ENCODE results near the gene CREB5. TPM values are rescaled to one million over a fixed set of nuclear protein-coding genes. Genes with fewer than 3 reads are reported as not detected.

CREB5 gene
- polyA plus RNA-seq, 3 donors: 1.3 to 33.2 (median 26.7) TPM

DNA sequence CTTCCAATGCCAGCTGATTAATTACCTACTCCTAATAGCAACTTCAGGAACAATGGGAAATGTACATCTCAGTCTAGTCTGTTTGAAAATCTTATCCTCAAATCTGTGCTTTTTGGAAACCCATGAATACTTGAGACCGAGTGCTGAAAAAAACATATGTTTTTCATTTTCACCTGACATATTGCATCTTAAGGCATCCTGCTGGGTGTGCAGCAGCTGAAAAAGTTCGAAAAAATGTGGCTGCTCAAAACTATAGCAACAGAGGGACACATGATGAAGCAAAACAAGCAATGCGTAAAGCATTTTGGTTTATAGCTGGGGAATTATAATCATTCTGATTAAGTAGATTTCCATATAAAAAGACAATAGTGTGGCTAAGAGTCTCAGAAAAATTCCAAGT is 218.0 kb downstream of the CREB5 start:
- WGBS, 3 donors: 78 to 87% (median 82%) methylated on average over 3 of the region's 3 CpGs
- H3K27ac ChIP-seq (ENCODE audit: low read depth, low read length): no peak overlapping the region

DNA sequence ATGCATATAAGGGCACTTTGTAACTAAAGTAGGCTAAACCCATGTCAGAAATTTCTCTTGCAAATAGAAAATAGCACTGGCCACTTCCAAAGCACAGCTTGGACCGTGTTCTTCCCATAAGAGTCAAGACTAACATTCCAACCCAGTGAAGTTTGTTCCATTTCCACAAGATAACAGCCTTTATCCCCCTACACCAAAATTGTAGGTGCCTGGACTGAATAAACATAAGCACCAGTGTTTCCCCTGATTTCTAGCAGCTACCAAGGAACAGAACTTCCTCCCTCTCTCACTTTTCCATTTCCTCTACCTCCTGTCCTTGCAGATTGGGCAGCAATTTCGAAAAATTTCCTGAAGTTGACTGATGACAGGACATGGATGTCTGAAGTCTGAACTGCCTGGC is 219.7 kb downstream of the CREB5 start:
- H3K27ac ChIP-seq (ENCODE audit: low read depth, low read length): no peak overlapping the region
- WGBS, 3 donors: 31 to 44% (median 37%) methylated on average over 2 of the region's 2 CpGs

DNA sequence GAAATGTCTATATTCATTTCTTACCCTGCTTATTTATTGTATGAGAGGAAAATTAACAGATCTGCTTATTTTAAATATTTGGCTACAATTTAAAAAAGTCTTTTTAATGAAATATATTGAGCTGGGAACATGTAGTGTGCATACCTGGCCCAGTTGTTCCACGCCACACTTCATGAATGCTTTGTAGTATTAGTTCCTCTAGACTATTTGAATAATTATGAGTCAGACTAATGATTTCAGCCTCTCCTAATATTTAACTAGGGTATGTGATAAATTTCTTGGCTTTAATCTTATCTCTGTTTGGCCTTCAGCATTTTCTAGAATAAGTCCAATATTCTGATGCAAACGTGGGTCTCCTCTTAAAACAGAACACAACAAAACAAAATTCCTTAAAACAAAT is 226.6 kb downstream of the CREB5 start:
- no peak overlapping the region for H3K27ac ChIP-seq (ENCODE audit: low read depth, low read length)
- 28 to 84% (median 83%) methylated on average over 2 of the region's 2 CpGs for WGBS, 3 donors

DNA sequence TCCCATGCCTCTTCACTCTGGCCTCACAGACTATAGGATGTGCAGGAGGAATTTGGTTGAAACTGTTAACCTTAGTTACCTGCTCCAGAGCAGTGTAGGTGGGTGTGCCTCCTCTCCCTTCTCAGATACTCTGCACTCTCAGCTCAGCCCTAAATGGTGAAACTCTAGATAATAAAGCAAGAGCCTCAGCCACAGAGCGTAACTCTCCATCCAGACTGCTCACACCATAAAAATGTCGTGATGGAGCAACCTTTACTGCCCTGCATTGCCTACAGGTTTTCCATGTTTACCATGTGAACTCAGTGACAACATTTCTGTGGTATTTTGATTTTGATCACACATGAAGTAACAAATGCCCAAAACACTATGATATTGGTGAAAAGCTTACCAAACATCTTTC is 227.7 kb downstream of the CREB5 start:
- 89 to 97% (median 92%) methylated on average over 2 of the region's 2 CpGs for WGBS, 3 donors
- H3K27ac ChIP-seq (ENCODE audit: low read depth, low read length): no peak overlapping the region

DNA sequence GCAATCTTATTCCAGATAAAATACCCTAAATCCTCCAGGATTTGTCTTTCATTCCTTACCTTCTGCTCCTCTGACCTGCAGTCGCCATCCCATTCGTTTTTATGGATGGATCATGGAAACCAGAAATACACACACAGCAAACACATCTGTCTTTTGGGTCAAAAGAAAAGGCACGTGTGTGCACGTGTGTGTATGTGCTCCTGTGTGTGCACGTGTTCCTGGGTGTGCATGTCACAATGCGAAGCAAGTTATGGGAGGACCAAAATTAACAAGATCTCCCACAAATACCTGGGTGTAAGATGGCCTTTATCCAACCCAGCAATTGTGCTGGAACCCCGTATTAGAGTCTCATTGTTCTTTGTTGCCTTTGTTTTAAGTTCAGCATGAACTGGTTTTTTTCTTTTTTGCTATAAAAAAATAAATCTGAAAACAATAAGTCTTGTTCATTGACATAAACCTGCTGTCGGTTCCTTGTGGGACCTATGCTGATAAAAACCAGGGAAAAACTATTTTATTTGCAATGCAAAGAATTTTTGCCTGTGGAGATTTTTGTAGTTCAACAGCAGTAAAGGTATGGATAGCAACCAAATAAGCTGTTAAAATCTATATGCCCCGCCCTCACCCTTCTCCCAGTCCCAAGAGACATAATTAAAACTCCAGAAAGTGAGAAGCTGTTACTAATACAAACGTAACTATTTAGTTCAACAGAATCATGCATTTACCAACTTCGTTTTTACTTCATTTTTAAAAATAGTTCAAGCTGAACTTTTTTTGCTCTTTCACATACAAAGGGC is 229.6 kb downstream of the CREB5 start:
- H3K27ac ChIP-seq (ENCODE audit: low read depth, low read length): no peak overlapping the region
- 76 to 85% (median 81%) methylated on average over 11 of the region's 11 CpGs for WGBS, 3 donors

DNA sequence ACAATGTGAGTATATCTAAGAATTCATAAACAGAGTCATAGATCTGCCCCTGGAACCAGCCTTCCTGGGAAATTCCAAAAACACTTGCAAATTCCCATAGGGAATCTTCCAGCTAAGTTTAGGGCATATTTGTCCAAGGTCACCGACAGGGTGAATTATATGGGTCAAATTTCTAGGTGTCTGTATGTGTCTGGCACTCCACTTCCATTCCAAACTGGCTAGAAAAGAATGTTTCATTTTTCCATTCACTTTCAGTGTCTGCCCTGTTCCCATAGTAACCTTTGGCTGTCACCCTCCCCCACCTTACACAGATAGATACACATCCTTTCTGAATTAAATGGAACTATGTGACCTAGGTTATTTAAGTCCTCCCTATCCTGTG is 230.9 kb downstream of the CREB5 start:
- no peak overlapping the region for H3K27ac ChIP-seq (ENCODE audit: low read depth, low read length)
- 57 to 71% (median 70%) methylated on average over 1 of the region's 1 CpG for WGBS, 3 donors

DNA sequence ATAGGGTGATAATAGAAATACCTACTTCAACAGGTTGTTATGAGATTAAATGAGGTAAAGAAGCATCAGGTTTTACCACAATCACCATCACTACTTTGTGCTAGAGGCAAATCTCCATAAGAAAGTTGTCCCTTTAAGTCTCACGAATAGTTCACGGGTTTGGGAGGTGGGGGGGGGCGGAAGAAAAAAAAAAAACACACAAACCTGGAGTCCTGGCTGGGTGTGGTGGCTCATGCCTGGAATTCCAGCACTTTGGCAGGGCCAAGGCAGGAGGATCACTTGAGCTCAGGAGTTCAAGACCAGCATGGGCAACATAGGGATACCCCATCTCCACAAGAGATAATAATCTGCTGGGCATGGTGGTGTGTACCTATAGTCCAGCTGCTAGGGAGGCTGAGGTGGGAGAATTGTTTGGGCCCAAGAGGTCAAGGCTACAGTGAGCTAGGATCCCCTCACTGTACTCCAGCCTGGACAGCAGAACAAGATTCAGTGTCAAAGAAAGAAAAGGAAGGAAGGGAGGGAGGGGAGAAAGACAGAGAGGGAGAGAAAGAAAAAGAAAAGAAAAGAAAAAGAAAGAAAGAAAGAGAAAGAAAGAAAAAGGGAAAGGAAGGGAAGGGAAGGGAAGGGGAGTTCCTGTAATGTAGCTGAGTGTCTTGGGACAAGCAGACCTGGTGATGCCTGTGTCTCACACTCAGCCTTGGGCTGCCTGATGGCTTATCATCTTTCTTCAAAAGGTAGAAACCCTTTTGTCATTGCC is 231.4 kb downstream of the CREB5 start:
- 32 to 80% (median 75%) methylated on average over 3 of the region's 3 CpGs for WGBS, 3 donors
- no peak overlapping the region for H3K27ac ChIP-seq (ENCODE audit: low read depth, low read length)

DNA sequence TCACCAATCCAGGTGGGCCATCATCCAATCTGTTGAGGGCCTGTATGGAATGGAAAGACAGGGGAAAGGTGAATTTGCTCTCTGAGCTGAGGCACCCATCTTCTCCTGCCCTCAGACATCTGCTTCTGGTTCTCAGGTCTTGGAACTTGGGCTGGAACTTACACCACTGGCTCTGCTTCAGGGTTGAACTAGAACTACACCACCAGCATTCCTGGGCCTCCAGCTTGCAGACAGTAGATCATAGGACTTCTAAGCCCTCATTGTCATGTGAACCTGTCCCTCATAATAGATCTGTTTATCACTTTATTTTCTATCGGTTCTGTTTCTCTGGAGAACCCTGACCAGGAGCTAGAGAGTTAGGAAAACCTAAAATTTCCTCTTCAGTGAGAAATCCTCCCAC is 233.5 kb downstream of the CREB5 start:
- WGBS, 3 donors: 67 to 93% (median 91%) methylated on average over 1 of the region's 1 CpG
- H3K27ac ChIP-seq (ENCODE audit: low read depth, low read length): no peak overlapping the region

DNA sequence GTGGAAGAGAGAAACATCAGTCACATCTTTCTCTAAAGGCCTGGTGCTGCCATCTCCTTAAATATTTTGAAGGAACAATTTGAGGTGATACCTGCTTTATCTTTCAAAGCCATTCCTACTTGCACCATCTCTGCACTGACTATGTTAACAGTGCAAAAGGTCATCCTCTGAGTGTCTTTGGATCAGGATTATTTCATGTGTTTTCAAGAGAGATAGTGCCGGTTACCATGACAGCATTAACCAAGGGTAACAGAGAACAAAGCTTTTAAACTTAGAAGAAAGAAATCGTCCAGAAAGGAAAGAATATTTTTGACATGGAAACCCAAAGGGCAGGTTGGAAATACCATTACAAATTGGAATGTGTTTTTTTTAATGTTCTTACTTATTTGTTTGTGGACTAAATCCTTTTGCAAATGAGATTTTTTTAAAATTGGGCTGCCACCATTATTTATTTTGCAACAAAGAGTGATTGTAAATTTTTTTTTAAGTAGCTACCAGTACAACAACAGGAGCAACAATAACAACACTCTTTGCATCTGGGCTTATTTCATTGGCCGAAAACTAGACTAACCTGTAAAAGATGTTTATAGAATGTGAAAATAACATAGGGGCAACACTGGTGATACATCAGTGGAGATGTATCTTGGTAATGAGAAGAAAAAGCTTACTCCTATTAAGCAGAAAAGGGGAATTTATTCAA is 234.2 kb downstream of the CREB5 start:
- no peak overlapping the region for H3K27ac ChIP-seq (ENCODE audit: low read depth, low read length)
- WGBS, 3 donors: 65 to 73% (median 72%) methylated on average over 3 of the region's 3 CpGs

DNA sequence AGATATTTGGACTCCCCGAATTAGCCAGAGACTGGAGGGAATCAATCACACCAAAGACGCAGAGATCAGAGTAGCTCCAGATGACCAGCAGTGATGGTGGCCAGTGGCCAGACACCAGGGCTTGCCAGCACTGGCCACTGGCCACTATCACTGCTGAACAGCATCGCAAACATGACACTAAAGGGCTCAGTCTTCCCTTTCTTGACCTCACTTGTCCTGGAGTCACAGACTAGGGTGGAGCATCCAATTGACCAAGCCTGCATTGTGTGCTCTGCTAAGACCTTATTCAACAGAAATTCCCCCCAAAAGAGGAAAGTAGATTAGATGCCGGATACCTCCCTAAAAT is 234.7 kb downstream of the CREB5 start:
- 76 to 86% (median 78%) methylated on average over 4 of the region's 4 CpGs for WGBS, 3 donors
- H3K27ac ChIP-seq (ENCODE audit: low read depth, low read length): no peak overlapping the region

DNA sequence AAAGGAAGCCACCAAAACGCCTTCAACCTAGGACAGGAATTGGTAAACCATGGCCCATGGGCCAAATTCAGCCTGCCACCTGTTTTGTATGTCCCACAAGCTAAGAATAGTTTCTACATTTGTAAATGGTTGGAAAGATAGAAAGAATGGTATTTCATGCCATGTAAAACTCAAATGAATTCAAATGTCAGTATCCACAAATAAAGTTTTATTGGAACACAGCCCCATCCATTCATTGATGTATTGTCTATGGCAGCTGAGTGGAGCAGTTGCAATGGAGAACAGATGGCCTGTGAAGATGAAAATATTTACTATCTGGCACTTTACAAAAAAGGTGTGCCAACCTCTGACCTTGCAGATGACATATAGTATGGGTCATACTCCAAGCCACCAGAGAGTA is 236.9 kb downstream of the CREB5 start:
- WGBS, 3 donors: 69 to 90% (median 88%) methylated on average over 1 of the region's 1 CpG
- H3K27ac ChIP-seq (ENCODE audit: low read depth, low read length): no peak overlapping the region

DNA sequence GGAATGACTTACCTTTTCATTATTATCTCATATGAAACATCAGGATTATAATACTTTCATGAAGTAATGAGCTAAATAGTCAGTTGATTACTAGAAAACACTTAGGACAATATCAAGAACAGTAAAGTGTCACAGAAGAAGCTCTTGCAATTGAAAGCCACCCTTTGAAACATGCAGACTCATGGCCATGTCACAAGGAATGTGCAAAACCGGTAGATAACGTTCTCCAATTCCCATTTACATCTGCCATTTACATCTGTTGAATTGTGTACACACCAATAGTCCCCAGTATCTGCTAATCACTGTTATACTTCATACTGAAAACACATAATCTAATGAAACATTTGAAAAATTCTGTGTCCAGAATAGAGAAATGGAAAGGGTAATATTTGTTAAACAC is 237.5 kb downstream of the CREB5 start:
- no peak overlapping the region for H3K27ac ChIP-seq (ENCODE audit: low read depth, low read length)
- WGBS, 3 donors: 68 to 88% (median 86%) methylated on average over 2 of the region's 2 CpGs

DNA sequence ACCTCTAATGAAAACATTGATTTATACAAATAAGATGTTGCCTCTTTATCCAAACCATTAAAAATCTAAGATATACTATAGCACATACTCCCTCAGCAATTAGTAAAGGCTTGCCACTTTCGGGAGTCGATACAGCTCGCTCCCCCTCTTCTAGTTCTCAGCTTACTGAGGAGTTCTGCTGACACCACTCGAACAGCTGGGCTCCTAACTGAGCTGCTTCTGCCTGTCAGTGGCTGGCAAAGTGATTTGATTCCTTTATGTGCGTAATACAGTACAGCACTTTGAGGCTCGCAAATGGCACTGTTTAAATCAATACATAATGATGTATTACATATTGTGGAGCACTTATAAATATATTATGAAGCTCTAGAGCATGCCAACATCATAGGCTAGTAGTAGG is 241.8 kb downstream of the CREB5 start:
- no peak overlapping the region for H3K27ac ChIP-seq (ENCODE audit: low read depth, low read length)
- 65 to 90% (median 88%) methylated on average over 6 of the region's 6 CpGs for WGBS, 3 donors

DNA sequence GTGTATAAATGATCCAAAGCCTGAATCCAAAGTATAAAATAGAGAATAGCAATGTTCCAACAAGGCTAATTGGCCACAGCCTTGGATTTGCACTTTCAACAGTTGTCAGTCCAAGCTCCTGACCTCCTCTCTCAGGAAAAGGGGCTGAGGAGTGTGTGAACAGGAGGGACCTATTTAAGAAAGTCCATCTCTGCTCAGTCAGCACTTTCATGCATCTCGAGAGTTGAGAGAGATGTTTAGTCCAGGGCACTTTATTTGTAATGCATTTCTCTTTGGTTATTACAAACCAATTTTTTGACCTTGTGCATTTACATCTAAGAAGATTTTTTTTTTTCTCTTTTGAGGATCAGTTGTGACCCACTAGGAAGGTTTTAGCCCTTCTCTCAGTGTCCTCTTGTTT is 244.2 kb downstream of the CREB5 start:
- WGBS, 3 donors: 81 to 91% (median 85%) methylated on average over 1 of the region's 1 CpG
- H3K27ac ChIP-seq (ENCODE audit: low read depth, low read length): no peak overlapping the region

DNA sequence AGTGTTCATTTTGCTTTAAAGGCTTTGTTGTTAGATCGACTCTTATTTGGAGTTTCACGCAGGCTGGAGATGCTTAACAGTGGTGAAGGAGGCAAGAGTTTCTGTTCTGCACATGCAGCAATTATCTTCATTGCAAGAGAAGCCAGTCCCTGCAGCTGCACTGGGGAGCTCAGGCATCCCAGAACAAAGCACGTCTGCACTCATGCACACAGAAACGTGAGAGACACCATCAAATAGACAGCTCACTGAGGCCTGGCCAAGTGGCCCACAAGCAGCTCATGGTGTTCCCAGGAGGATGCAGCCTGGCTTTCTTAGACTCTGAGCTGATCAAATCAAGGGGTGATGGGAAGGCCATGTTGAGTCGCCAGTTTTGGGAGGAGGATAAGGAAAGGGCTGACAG is 246.1 kb downstream of the CREB5 start:
- H3K27ac ChIP-seq (ENCODE audit: low read depth, low read length): no peak overlapping the region
- 66 to 85% (median 77%) methylated on average over 5 of the region's 5 CpGs for WGBS, 3 donors

DNA sequence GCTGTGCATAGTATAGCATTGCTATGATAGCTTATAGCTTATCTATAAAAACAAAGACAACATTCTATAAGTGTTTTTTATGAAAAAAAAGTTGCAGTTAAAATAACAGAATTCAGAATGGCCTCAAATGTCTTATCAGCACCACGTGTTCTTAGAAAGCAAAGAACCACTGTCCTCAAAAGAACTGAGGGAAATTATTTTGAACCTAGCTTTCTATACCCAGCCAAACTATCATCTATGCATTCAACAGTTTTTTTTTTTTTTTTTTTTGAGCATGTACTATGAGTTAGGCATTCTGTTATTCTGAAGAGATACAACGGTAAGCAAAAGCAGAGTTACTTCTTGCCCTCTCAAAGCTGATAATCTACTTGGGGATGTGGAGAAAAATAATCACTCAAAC is 247.8 kb downstream of the CREB5 start:
- 75 to 91% (median 88%) methylated on average over 2 of the region's 2 CpGs for WGBS, 3 donors
- H3K27ac ChIP-seq (ENCODE audit: low read depth, low read length): no peak overlapping the region

DNA sequence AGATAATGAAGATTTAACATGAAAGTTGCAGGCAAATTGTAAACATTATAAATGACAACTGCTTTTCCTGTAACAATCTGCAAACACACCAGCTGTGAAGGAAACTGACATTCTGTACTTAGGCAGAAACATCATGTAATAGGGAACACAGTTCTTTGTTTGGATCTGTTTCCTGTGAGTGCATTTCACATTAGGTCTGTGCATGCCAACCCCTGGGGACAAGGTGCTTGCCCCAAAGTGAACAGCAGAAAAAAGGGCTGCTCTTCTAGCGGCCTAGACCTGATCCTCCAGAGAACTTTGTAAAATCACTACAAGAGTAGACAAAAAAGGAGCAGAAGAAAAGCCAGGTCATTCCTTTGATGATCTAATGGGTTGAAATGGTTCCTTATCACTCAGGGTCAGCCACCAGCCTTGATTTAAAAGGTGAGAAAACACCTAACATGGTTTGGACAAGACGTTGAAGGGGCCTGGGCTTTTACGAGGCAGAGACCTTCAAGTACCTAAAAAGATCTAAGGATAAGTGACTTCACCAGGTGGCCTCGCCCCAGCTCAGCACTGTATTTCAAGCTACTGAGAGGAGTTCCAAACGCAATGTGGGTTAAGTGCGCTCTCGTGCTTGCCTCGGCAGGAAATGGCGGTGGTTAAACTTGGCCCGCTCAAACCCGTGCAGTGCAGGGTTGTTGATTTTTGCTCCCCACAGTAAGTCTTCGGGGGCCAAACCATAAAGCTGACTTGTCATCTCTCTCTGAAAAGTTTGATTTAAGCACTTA is 249.7 kb downstream of the CREB5 start:
- WGBS, 3 donors: 53 to 79% (median 61%) methylated on average over 12 of the region's 12 CpGs
- H3K27ac ChIP-seq (ENCODE audit: low read depth, low read length): no peak overlapping the region

DNA sequence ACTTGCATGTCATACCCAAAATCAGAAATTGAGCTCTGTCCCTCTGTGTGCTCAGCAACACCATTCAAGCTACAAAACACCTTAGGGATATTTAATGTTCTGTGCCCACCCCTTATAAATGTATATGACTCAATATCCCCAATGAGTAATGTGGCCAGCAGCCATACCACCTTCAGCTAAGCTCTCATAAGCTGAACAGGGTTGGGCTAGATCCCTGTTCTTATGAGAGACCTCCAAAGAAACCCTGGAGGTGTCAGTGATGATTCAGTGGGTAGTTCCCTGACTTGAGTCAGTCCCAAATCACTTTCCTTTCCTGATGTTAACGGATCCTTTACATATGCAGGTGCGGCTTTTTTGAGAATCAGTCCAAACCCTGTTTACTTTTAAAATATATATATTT is 253.8 kb downstream of the CREB5 start:
- 90 to 98% (median 94%) methylated on average over 2 of the region's 2 CpGs for WGBS, 3 donors
- H3K27ac ChIP-seq (ENCODE audit: low read depth, low read length): no peak overlapping the region

DNA sequence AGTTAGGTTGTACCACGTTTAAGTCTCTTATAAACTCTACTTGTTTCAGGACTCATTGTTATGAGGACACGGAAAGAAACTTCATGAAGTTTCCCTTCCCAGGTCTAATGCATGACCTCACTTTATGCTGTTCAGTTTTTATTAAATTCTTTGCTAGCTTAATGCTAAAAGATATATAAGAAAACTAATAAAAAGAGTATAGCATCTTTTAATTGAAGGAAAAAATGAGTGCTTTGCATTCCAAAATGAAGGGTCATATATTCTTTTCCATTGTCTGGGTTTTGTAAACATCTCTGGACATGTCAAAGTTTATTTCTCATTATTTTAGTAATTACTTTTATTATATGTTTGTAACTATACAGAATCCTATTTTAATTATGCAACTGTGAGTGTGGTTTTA is 255.8 kb downstream of the CREB5 start:
- H3K27ac ChIP-seq (ENCODE audit: low read depth, low read length): no peak overlapping the region
- WGBS, 3 donors: 83 to 91% (median 86%) methylated on average over 2 of the region's 2 CpGs
